Measurements from ENCODE around the gene B3GAT3. TPM values are rescaled to one million over a fixed set of nuclear protein-coding genes. Genes with fewer than 3 reads are reported as not detected.
A peak's percentile ranks its signal among the peaks of the same experiment; 100 is the strongest.

The B3GAT3 gene
- total RNA-seq, 4 donors from 2014 or later, result 18.8 to 40.7 (median 23.2) TPM

DNA sequence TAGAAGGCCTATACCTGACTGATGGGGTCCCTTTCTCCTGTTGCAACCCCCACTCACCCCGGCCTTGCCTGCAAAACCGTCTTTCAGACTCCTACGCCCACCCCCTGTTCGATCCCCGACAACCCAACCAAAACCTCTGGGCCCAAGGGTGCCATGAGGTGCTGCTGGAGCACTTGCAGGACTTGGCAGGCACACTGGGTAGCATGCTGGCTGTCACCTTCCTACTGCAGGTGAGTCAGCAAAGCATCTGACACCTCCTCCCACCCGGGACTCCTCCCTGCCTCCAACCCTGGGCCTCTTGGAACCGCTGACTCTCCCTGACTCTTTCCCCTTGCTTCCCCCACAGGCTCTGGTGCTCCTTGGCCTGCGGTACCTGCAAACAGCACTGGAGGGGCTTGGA, 7.5 kb downstream of the B3GAT3 start:
- ATAC-seq (ENCODE audit: low FRiP score), result no peak
- TF ChIP-seq, protein P1, sequence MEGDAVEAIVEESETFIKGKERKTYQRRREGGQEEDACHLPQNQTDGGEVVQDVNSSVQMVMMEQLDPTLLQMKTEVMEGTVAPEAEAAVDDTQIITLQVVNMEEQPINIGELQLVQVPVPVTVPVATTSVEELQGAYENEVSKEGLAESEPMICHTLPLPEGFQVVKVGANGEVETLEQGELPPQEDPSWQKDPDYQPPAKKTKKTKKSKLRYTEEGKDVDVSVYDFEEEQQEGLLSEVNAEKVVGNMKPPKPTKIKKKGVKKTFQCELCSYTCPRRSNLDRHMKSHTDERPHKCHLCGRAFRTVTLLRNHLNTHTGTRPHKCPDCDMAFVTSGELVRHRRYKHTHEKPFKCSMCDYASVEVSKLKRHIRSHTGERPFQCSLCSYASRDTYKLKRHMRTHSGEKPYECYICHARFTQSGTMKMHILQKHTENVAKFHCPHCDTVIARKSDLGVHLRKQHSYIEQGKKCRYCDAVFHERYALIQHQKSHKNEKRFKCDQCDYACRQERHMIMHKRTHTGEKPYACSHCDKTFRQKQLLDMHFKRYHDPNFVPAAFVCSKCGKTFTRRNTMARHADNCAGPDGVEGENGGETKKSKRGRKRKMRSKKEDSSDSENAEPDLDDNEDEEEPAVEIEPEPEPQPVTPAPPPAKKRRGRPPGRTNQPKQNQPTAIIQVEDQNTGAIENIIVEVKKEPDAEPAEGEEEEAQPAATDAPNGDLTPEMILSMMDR (IDR thresholded peaks at IDR 0.05), result no peak
- no peak for DNase-seq (ENCODE audit: low spot score)

DNA sequence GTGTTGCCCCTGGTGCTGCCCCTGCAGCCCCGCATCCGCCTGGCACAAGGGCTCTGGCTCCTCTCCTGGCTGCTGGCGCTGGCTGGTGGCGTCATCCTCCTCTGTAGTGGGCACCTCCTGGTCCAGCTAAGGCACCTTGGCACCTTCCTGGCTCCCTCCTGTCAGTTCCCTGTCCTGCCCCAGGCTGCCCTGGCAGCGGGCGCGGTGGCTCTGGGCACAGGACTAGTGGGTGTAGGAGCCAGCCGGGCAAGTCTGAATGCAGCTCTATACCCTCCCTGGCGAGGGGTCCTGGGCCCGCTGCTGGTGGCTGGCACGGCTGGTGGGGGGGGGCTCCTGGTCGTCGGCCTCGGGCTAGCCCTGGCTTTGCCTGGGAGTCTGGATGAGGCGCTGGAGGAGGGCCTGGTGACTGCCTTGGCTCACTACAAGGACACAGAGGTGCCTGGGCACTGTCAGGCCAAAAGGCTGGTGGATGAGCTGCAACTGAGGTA, 8.5 kb downstream of the B3GAT3 start:
- no peak for ATAC-seq (ENCODE audit: low FRiP score)
- TF ChIP-seq, protein P1 (IDR thresholded peaks at IDR 0.05), result no peak
- DNase-seq (ENCODE audit: low spot score), result no peak

DNA sequence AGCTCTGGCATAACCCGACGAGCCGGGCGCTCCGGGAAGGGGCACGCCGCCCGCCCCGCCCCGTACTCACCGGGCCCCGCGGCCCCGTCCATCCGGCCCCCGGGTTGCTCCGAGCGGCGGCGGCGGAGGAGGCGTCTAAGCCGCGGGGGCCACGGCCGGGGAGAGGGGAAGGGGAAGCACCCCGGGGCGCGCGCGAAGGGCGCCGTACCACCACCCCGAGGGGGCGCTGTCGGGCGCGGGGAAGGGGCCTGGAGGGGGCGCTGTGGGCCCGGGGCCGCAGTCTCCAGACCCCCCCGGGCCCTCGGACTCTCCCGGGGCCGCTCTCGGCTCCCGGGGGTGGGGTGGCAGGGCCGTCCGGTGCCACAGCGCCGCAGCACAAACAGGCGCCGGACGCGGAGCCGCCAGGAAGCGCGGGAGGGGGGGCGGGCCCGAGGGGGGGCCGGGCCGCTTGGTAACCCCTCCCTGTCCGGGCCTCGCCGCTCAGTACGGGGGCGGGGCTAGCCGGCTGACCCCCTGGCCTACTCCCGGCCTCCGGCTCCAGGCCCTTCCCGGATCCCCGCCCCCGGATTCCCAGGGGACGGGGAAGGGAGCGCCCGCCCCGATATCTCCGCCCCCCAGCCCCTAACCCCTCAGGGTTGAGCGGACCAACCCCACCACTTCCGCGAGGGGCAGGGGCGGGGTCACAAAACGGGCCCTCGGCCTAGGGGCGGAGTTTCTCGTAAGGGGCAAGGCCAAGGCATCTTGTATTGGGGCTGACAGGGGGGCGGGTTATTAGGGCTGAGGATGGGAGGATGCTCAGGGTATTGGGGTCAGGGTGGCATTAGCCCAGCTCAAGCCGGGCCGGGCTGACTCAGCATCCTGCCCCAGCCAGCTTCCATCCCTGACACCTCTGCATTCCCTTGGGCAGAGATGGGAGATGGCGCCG, 9.2 kb downstream of the B3GAT3 start, which contains the start of the genes EML3 and ROM1:
EML3 (minus strand) TSS at position 410 of the 925 bp plus-strand sequence; CDS start at position 92, 318 bp downstream.
ROM1 (plus strand) TSS at position 892 of the 925 bp plus-strand sequence; CDS start at position 917, 25 bp downstream.
- TF ChIP-seq, protein P1 (IDR thresholded peaks at IDR 0.05), result peak in 2 of 3 donors; percentile 13 to 97
- peak; percentile 88 for ATAC-seq (ENCODE audit: low FRiP score)
- DNase-seq (ENCODE audit: low spot score), result peak; percentile 90

DNA sequence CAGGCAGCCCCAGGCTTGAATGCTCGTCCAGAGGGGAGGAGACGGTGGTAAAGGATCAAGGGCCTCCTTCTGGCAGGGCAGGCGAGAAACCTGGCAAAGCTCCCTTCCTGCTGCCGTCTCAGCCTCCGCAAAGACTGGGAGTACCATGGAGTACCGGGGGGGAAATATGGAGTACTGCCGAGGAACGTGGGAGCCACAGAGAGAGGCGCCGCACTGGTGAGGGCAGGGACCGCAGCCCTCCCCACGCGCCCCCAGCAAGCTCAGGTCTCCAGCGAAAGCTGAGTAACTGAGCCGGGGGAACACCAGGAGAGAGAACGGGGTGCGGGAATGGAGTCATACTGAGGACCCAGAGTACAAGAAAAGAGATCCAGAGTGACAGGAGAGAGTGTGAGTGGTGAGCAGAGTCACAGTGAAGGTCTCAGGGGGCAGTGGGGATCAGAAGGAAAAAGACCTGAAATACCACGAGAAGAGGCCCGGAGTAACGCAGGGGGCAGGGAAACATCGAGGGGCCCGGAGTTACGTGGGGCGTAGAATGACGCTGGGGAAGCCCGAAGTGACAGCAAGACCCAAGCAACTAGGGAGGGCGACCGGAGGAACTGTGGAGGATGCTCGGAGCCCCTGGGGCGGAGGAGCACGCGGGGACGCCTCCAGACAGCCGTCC, 10.0 kb downstream of the B3GAT3 start:
- ATAC-seq (ENCODE audit: low FRiP score) (peak; percentile 8), DNase-seq (ENCODE audit: low spot score) (no peak)
- TF ChIP-seq, protein P1 (IDR thresholded peaks at IDR 0.05), result no peak

DNA sequence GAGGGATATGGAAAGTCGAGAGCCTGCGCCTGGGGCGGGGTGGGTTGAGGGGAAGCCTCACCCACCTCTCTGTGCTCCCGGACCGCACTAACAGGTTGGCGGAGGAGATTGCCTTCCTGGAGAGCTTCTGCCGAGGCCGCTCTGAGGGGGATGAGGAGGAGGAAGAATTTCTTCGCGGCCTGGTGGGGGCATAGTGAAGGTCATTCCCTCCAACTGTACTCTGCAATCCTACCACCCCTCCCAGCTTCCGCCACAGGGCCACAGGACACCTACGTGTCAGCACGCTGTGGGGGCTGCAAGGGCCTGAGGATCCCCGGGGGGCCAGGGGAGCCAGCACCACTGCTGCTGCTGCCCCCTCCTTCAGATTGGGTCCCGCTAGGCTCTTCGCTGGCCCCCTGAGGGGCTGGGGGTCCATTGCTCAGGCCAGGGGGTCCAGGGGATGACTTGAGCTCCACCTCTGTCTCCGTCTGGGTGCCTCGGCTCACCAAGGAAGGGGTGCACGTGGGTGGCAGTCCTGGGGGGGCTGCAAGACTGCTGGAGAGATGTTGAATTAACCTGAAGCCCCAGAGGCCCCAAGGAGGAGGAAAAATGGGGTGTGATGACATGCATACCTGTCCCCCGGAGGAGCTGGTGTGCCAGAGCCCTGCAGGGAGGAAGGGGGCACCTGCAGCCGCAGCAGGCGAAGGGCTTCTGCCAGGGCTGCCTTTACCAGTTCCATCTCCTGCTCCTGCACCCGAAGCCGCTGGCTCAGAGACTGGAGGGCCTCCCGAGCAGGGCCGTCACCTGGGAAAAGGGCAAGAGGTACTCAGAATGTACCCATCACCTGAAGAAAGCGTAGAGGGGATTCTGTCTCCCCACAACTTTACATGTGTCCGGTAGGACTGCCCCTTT, 10.7 kb downstream of the B3GAT3 start:
- DNase-seq (ENCODE audit: low spot score), result no peak
- TF ChIP-seq, protein P1 (IDR thresholded peaks at IDR 0.05), result no peak
- ATAC-seq (ENCODE audit: low FRiP score), result no peak

DNA sequence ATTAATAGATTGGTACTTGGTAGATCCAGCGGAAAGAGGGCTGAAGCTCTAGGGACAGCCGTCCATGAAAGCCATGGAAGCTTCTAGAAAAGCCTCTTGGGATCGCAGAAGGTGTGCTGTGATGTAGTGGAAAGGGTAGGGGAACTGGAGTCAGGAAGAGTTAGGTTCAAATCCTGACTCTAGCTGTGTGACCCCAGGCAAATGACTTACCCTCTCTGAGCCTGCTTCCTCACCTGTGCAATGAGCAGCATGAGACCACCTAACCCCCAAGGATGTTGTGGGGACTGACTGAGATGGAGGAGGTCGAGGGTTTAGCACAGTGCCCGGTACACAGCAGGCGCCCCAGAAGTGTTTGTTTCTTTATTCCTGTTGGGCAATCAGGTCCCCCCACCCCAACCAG, 11.4 kb downstream of the B3GAT3 start:
- no peak for DNase-seq (ENCODE audit: low spot score)
- TF ChIP-seq, protein P1 (IDR thresholded peaks at IDR 0.05), result no peak
- ATAC-seq (ENCODE audit: low FRiP score), result no peak

Data from omental fat pad (tissue), 4 donors.